Lower leg skin (tissue), 4 donors: ENCODE data around the gene SLC25A20. TPM values are rescaled to one million over a fixed set of nuclear protein-coding genes. Genes with fewer than 3 reads are reported as not detected.
A peak's percentile ranks its signal among the peaks of the same experiment; 100 is the strongest.

Experiments used
- DNase-seq, 2 donors: peaks; one replicate each; pipeline ENCODE4 v3.0.0-alpha.2; 2019; ENCODE audit warnings: low spot score in 2 of 2
- H3K4me3 ChIP-seq: fragments of 200-600 bp; sonication (generic); 2 replicates; pipeline ENCODE4 v1.5.1; 2017; ENCODE audit warnings: mild to moderate bottlenecking, low read depth; ENCODE audit not compliant: poor library complexity, severe bottlenecking
- POLR2A ChIP-seq, 2 donors: fragments of 450-650 bp; IDR thresholded peaks; one replicate each; pipeline ENCODE4 v1.6.1; 2016 to 2017; ENCODE audit warnings: antibody characterized with exemption in 2 of 2, mild to moderate bottlenecking in 1 of 2, moderate library complexity in 1 of 2
- WGBS, 2 donors: methylation state at CpG; one replicate each; pipeline ENCODE4 v1.1.5; 2018; 5-methylcytosine and 5-hydroxymethylcytosine counted together
- intact Hi-C: fragments of 100-400 bp; cut with DNase I; formaldehyde crosslinking; loops from one replicate; pipeline ENCODE4 v1.15.0; 2023; ENCODE audit warnings: low total_unique reads
- total RNA-seq, 4 donors: library from RNA; depleted of rRNA; stranded (reverse); fragments of >200 nt; gene quantifications; one replicate each; pipeline ENCODE4 v1.1.0, GENCODE V29; 2016
- TF ChIP-seq, protein P1 (sequence below), 3 donors: fragments of 450-650 bp; IDR thresholded peaks; one replicate each; pipeline ENCODE4 v1.5.1; 2016; ENCODE audit warnings: antibody characterized with exemption in 3 of 3, mild to moderate bottlenecking in 3 of 3, moderate library complexity in 2 of 3

The SLC25A20 gene
- total RNA-seq, 4 donors from 2014 or later: 11.4 to 46.3 (median 20.4) TPM

DNA sequence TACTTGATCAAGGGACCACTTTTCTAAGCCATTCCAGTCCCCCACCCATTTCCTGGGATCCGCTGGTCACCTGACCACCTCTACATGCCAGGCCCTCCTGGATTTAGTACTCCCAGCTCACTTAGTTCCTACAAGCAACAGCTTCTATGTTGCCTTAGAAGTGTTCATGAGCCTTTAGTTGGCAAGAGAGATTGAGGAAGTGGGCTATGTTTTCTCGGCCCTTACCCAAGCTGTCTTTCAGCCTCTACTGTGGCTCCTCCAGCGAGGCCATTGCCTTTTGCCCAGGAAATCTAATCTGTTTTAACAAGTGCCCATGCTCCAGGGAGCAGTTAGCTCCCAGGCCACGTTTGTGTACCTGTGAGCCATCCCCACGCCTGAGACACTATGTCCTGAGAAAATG lies 46.5 kb downstream of the SLC25A20 start:
- whole genome bisulfite sequencing, 2 donors: 87 to 94% methylated on average over 5 of the region's 5 CpGs
- no peak overlapping the region for H3K4me3 ChIP-seq
- DNase-seq: peak in 1 of 2 donors; percentile 34
- no peak for TF ChIP-seq POLR2A (IDR thresholded peaks at IDR 0.05)
- TF ChIP-seq, protein P1, sequence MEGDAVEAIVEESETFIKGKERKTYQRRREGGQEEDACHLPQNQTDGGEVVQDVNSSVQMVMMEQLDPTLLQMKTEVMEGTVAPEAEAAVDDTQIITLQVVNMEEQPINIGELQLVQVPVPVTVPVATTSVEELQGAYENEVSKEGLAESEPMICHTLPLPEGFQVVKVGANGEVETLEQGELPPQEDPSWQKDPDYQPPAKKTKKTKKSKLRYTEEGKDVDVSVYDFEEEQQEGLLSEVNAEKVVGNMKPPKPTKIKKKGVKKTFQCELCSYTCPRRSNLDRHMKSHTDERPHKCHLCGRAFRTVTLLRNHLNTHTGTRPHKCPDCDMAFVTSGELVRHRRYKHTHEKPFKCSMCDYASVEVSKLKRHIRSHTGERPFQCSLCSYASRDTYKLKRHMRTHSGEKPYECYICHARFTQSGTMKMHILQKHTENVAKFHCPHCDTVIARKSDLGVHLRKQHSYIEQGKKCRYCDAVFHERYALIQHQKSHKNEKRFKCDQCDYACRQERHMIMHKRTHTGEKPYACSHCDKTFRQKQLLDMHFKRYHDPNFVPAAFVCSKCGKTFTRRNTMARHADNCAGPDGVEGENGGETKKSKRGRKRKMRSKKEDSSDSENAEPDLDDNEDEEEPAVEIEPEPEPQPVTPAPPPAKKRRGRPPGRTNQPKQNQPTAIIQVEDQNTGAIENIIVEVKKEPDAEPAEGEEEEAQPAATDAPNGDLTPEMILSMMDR (IDR thresholded peaks at IDR 0.05): no peak
- intact Hi-C loops: no loop called here

DNA sequence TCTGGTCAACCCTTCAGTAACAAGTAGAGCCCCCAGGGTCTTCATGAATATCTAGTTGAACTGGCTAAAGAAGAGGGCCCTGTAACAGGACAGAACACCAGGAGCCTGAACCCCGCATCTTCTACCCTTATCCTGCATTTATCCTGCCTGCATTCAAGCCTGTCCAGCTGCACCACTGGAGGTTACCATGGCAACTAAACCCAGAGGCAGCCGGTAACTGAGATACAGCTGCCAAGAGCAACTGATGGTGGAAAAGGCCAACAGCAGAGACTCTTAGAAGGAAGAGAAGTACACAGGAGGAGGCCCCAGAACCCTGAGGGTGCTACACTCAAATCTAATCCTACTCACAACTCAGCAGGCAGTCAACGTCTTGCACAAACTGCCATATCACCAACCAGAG lies 47.3 kb downstream of the SLC25A20 start:
- TF ChIP-seq POLR2A (IDR thresholded peaks at IDR 0.05): no peak
- TF ChIP-seq, protein P1 (IDR thresholded peaks at IDR 0.05): no peak
- intact Hi-C loops: no loop called here
- no peak overlapping the region for H3K4me3 ChIP-seq
- WGBS, 2 donors: 64 to 68% methylated on average over 3 of the region's 3 CpGs
- DNase-seq: peak in 1 of 2 donors; percentile 65

DNA sequence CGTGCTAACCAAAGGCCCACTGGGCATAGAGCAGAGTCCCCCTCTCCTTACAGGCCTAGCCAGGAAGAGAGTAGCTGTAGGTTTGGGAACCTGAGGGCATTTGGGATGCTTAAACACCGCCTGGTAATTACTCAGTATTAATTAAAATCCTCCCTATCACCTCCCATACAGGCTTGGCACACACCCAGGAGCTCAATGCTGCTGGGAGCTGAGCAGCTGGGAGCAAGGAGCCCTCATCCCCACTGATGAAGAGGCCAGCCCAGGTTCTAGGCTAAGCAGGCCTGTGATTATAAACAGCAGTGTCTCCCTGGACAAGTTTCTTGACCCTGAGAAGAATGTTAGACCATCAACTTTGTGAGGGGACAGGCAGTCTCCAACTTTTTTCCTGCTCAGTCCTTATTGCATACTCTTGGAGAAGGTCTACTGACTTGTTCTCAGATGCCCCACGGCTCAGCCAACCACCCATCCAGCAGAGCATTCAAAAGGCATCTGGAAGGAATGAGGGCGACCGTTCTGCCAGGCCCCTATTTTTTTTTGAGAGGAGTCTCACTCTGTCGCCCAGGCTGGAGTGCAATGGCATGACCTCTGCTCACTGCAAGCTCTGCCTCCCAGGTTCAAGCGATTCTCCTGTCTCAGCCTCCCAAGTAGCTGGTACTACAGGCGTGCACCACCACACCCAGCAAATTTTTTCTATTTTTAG lies 49.7 kb downstream of the SLC25A20 start:
- peak in 1 of 2 donors; percentile 74 for DNase-seq
- H3K4me3 ChIP-seq: no peak overlapping the region
- WGBS, 2 donors: 83 to 88% methylated on average over 8 of the region's 8 CpGs
- intact Hi-C loops: no loop called here
- TF ChIP-seq, protein P1 (IDR thresholded peaks at IDR 0.05): no peak
- no peak for TF ChIP-seq POLR2A (IDR thresholded peaks at IDR 0.05)

DNA sequence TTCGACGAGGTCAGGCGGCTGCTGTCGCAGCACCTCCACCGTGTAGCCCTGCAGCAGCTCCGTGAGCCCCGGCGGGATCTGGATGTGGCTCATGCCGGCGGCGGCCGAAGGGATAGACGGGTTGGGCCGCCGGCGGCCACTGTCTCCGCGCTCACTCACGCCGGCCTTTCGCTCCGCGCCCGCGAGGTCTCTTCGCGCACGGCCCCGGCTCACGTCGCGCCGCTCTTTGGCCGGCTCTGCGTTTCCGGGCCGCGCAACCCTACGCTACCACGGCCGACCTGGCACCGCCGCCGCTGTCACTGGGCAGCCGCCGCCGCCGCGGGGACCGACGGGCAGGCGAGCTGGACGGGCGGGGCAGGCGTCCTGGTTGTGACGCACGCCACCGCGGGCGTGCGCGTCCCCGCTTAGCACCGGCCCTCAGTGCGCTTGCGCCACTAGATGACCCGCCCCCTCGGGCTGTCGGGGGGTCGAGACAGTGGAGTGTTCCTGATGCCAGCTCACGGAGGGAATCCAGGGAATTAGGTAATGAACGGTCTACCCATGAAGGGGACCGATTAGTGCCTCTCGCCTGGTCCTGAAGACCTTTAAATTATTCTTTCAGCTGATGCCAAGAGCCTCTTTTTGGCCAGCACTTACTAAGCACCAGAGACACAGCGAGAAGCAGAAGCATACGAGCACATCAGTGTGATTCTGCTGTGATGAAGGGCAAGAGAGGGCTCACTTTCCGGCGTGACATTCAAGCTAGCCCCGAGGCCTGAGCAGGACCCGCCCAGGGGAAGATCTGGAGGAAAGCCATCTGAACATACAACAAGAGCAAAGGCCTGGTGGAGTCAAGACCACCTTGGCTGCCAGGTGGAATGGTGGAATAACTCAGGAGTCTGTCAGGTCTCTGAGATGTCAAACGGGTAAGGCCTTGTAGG lies 50.9 kb downstream of the SLC25A20 start, which contains the start of gene PRKAR2A:
Gene PRKAR2A, minus strand, starts transcription at position 371 of the 920 bp plus-strand sequence. Its CDS starts 278 bp downstream, at position 93.
- 2% methylated on average over 29 to 43 of the region's 81 CpGs for WGBS, 2 donors
- intact Hi-C loops: no loop called here
- TF ChIP-seq, protein P1 (IDR thresholded peaks at IDR 0.05): no peak
- TF ChIP-seq POLR2A (IDR thresholded peaks at IDR 0.05): no peak
- DNase-seq: peak; percentile 74 to 97
- H3K4me3 ChIP-seq: peak within 1 kb of the TSS; percentile 91

DNA sequence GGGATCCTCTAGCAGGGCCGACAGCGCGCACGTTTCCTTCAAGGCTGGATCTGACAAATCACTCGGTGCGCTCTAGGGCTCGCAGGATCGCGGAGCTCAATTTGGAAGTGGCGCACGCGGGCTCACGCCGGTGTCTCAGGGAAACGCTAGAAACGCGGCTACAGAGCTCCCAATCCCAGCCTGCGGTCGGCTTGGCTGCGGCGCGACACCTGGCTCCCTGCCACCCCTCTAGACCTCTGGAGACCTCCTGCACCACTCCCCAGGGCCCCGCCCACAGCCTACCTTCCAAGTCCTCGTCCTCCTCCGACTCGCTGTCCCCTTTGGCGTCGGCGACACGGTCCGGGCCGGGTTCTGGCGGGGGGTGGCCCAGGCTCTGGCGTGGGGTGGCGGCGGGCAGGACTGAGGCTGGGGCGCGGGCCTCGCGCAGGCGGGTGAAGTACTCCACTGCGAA lies 51.6 kb downstream of the SLC25A20 start:
- 0 to 1% methylated on average over 22 to 29 of the region's 42 CpGs for WGBS, 2 donors
- H3K4me3 ChIP-seq: peak overlapping the region; percentile 91
- DNase-seq: peak; percentile 58 to 95
- no peak for TF ChIP-seq POLR2A (IDR thresholded peaks at IDR 0.05)
- TF ChIP-seq, protein P1 (IDR thresholded peaks at IDR 0.05): no peak
- intact Hi-C loops: no loop called here
